ENCODE results near the gene ZSCAN30. TPM values are rescaled to one million over a fixed set of nuclear protein-coding genes. Genes with fewer than 3 reads are reported as not detected.

The ZSCAN30 gene
- total RNA-seq, 1 donor from 2014 or later, result 10.0 TPM

DNA sequence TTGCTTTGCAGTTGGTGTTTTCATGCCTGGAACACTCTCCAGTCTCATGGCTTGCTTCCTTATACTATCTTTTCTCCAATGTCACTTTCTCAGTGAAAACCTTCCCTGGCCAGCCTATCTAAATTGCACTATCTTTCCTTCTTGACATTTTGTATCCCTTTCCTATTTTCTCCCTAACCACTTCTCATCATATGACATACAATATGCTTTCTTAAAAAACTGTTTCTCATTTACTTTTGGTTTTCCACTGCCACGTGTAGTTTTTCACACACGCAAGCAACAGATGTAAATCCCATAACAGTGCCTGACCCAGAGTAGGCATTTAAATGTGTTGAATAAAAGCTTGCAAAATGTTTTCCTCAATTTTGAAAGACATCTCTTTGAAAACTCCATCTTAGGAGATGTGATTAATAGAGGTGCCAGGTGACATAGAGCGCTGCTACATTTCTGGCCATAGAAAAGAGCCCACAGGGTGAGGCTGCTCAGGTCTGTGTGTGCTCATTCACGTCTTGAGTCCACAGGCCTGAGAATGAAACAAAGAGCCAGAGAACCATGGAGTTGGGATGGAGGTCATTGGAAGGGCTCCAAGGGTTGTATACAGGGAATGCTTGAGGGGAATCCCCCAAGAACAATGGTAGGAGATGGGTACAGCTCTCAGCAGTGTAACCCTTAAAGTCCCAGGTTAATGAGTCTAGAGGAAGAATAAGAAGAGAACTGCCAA is 41.5 kb upstream of the ZSCAN30 start:
- H3K27me3 ChIP-seq (ENCODE audit: control insufficient read depth, insufficient read depth, low read length), result no peaks in the 10 kb centered on the region
- DNase-seq (ENCODE audit: low read depth), result no peak
- TF ChIP-seq CTCF (IDR thresholded peaks at IDR 0.05; ENCODE audit: insufficient read depth, low read length, severe bottlenecking), result no peak
- no peak overlapping the region for H3K4me3 ChIP-seq (ENCODE audit: low read depth, low read length)
- H3K36me3 ChIP-seq (ENCODE audit: control insufficient read depth, insufficient read depth, low read length), result peaks cover 6% of the 10 kb centered on the region
- no peak for FAIRE-seq

DNA sequence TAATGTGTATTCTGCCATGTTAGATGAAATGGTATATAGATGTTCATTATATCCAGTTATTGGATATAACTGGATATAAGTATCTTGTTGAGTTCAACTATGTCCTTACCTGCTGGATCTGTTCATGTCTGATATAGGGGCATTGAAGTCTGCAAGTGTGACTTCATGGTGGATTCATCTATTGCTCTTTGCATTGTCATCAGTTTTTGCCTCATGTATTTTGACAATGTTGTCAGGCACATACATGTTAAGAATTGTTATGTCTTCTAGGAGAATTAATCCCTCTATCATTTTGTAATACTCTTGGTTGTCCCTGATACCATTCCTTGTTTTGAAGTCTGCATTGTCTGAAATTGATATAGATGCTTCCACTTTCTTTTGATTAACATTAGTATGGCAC is 38.8 kb upstream of the ZSCAN30 start:
- Histone ChIP-seq H3K4me3 (ENCODE audit: low read depth, low read length) (no peak overlapping the region), H3K27me3 (ENCODE audit: control insufficient read depth, insufficient read depth, low read length) (no peaks in the 10 kb centered on the region), H3K36me3 (ENCODE audit: control insufficient read depth, insufficient read depth, low read length) (no peaks in the 10 kb centered on the region)
- no peak for TF ChIP-seq CTCF (IDR thresholded peaks at IDR 0.05; ENCODE audit: insufficient read depth, low read length, severe bottlenecking)
- DNase-seq (ENCODE audit: low read depth) (no peak), FAIRE-seq (no peak)

GRCh38 chr18:35326695-35327387 is 36.8 kb upstream of the ZSCAN30 start:
- Histone ChIP-seq H3K4me3 (ENCODE audit: low read depth, low read length) (peak overlapping the region; percentile 7), H3K27me3 (ENCODE audit: control insufficient read depth, insufficient read depth, low read length) (no peaks in the 10 kb centered on the region), H3K36me3 (ENCODE audit: control insufficient read depth, insufficient read depth, low read length) (no peaks in the 10 kb centered on the region)
- DNase-seq (ENCODE audit: low read depth) (no peak), FAIRE-seq (no peak)
- no peak for TF ChIP-seq CTCF (IDR thresholded peaks at IDR 0.05; ENCODE audit: insufficient read depth, low read length, severe bottlenecking)

- TF ChIP-seq CTCF (IDR thresholded peaks at IDR 0.05; ENCODE audit: insufficient read depth, low read length, severe bottlenecking), result no peak
- Histone ChIP-seq H3K4me3 (ENCODE audit: low read depth, low read length) (no peak overlapping the region), H3K27me3 (ENCODE audit: control insufficient read depth, insufficient read depth, low read length) (no peaks in the 10 kb centered on the region), H3K36me3 (ENCODE audit: control insufficient read depth, insufficient read depth, low read length) (no peaks in the 10 kb centered on the region)
- FAIRE-seq (no peak), DNase-seq (ENCODE audit: low read depth) (no peak)
Observed at GRCh38 chr18:35324926-35325655, 35.1 kb upstream of the ZSCAN30 start.

- Histone ChIP-seq H3K4me3 (ENCODE audit: low read depth, low read length) (no peak overlapping the region), H3K27me3 (ENCODE audit: control insufficient read depth, insufficient read depth, low read length) (no peaks in the 10 kb centered on the region), H3K36me3 (ENCODE audit: control insufficient read depth, insufficient read depth, low read length) (no peaks in the 10 kb centered on the region)
- peak; percentile 73 for DNase-seq (ENCODE audit: low read depth)
- no peak for TF ChIP-seq CTCF (IDR thresholded peaks at IDR 0.05; ENCODE audit: insufficient read depth, low read length, severe bottlenecking)
- no peak for FAIRE-seq
Observed at GRCh38 chr18:35322486-35323458, 32.7 kb upstream of the ZSCAN30 start.
